Pancreas (tissue), 10 donors: Measurements from ENCODE around the gene MYO1A. TPM values are rescaled to one million over a fixed set of nuclear protein-coding genes. Genes with fewer than 3 reads are reported as not detected.

ENCODE experiments used
- ATAC-seq, 4 donors: fragments of 200-7000 bp; cut with Tn5 transposase; one replicate each; pipeline versions ENCODE4 v1.8.0 to v1.9.1; 2020; ENCODE audit warnings: mild to moderate bottlenecking in 4 of 4, moderate library complexity in 4 of 4
- DNase-seq, 6 donors: peaks; one replicate each; pipeline ENCODE4 v3.0.0-alpha.2; 2020
- FAIRE-seq: peaks from 2 replicates; lab custom pipeline; 2012; peaks lifted over from hg19 to GRCh38; lab: Jason Lieb, UNC
- H3K27ac ChIP-seq, 4 donors: fragments of 200-600 bp; sonication (generic); 1 replicate in 3 of 4; 2 replicates in 1 of 4; pipeline versions ENCODE4 v1.5.0 to v1.8.0; 2020
- H3K27me3 ChIP-seq, 4 donors: fragments of 200-600 bp; one replicate each; pipeline ENCODE4 v1.8.0; 2021
- H3K36me3 ChIP-seq, 3 donors: fragments of 200-600 bp; sonication (generic) in 1 of 3; one replicate each; pipeline versions ENCODE4 v1.5.0 to v1.8.0; 2020 to 2021
- H3K4me1 ChIP-seq, 3 donors: fragments of 200-600 bp; one replicate each; pipeline ENCODE4 v1.8.0; 2021
- H3K4me3 ChIP-seq, 4 donors: fragments of 200-600 bp; sonication (generic) in 2 of 4; one replicate each; pipeline versions ENCODE4 v1.5.0 to v1.8.0; 2020 to 2021
- H3K9me3 ChIP-seq, 4 donors: fragments of 200-600 bp; one replicate each; pipeline ENCODE4 v1.8.0; 2021
- CTCF ChIP-seq, 4 donors: fragments of 200-600 bp; sonication (generic) in 3 of 4; IDR thresholded peaks; one replicate each; pipeline versions ENCODE4 v1.5.0 to v1.8.0; 2021; ENCODE audit warnings: antibody characterized with exemption in 4 of 4
- WGBS, 2 donors: extraction: QIAGEN DNeasy Blood & Tissue Kit; methylation state at CpG; one replicate each; pipeline ENCODE4 v1.1.7; 2013; 5-methylcytosine and 5-hydroxymethylcytosine counted together
- intact Hi-C, 3 donors: fragments of 100-400 bp; cut with DNase I; formaldehyde crosslinking; loops; one replicate each; pipeline versions ENCODE4 v1.11.1 to v1.14.2; 2022
- polyA plus RNA-seq, 2 donors: library from polyadenylated mRNA; stranded (reverse); fragments of 200-250 nt; gene quantifications; one replicate each; pipeline ENCODE4 v1.2.3, GENCODE V29; 2013
- total RNA-seq, 6 donors: library from RNA; stranded (reverse); fragmentation: NEBNext Ultra II Directional in 4 of 6; extraction: Animal tissue kit (Norgen Biotek cat#: 25700) in 4 of 6; gene quantifications; one replicate each; pipeline versions ENCODE4 v1.2.1 to v1.2.4, GENCODE V29; 2021 to 2023
- donor health status: healthy with polysubstance abuse.
- donor health status: DM: no; HTN: no; CAD: no; lungs with moderate emphysema.
- donor health status: DM: no; HTN: no; CAD: no.
- donor health status: control.
- donor health status: control.
- donor health status: Bipolar disorder and iron deficiency.
- donor health status: DM: yes; HTN: yes; CAD: no.
- donor health status: DM: no; HTN: no; CAD: no.
- donor health status: DM: no; HTN: no; CAD: no.
- donor health status: DM: yes; HTN: yes; CAD: no.

MYO1A gene
- total and polyA plus RNA-seq, 8 donors, result 0.15 to 0.65 (median 0.47) TPM; not detected in 1

- no peaks in the 10 kb centered on the region for H3K4me1 ChIP-seq
- no peak for ATAC-seq
- TF ChIP-seq CTCF (IDR thresholded peaks at IDR 0.05), result no peak
These were observed 5.0 kb downstream of the MYO1A start for GRCh38 chr12:57044889-57045288.

GRCh38 chr12:57044468-57044867 is 5.5 kb downstream of the MYO1A start:
- no peak for FAIRE-seq
- DNase-seq, result no peak
- no peaks in the 10 kb centered on the region for H3K27me3 ChIP-seq
- H3K4me1 ChIP-seq, result no peaks in the 10 kb centered on the region
- no peaks in the 10 kb centered on the region for H3K36me3 ChIP-seq
- ATAC-seq, result no peak
- WGBS, 2 donors, result 72 to 73% methylated on average over 6 of the region's 6 CpGs
- no peaks in the 10 kb centered on the region for H3K9me3 ChIP-seq
- H3K4me3 ChIP-seq, result no peak overlapping the region
- intact Hi-C loops, result no loop called here
- no peak overlapping the region for H3K27ac ChIP-seq
- no peak for TF ChIP-seq CTCF (IDR thresholded peaks at IDR 0.05)

More at GRCh38 chr12:57044889-57045288, 5.0 kb downstream of the MYO1A start:
- DNase-seq (no peak), FAIRE-seq (no peak)
- intact Hi-C loops, result no loop called here
- H3K36me3 ChIP-seq, result no peaks in the 10 kb centered on the region
- no peak overlapping the region for H3K27ac ChIP-seq
- H3K27me3 ChIP-seq, result no peaks in the 10 kb centered on the region
- H3K4me3 ChIP-seq, result no peak overlapping the region
- H3K9me3 ChIP-seq, result no peaks in the 10 kb centered on the region
- 82 to 86% methylated on average over 3 of the region's 3 CpGs for WGBS, 2 donors

- H3K27me3 ChIP-seq, result no peaks in the 10 kb centered on the region
- H3K36me3 ChIP-seq, result no peaks in the 10 kb centered on the region
- ATAC-seq (no peak), FAIRE-seq (no peak), DNase-seq (no peak)
- intact Hi-C loops, result no loop called here
- no peak overlapping the region for H3K4me3 ChIP-seq
- 75 to 92% methylated on average over 2 of the region's 2 CpGs for WGBS, 2 donors
- H3K9me3 ChIP-seq, result no peaks in the 10 kb centered on the region
- H3K27ac ChIP-seq, result no peak overlapping the region
- TF ChIP-seq CTCF (IDR thresholded peaks at IDR 0.05), result no peak
- H3K4me1 ChIP-seq, result no peaks in the 10 kb centered on the region
These were observed 7.2 kb downstream of the MYO1A start for GRCh38 chr12:57042695-57043094.

- no peak for TF ChIP-seq CTCF (IDR thresholded peaks at IDR 0.05)
- no peak for ATAC-seq
- 57 to 60% methylated on average over 2 of the region's 2 CpGs for WGBS, 2 donors
- no peak overlapping the region for H3K27ac ChIP-seq
- DNase-seq, result no peak
- intact Hi-C loops, result no loop called here
- H3K4me1 ChIP-seq, result no peaks in the 10 kb centered on the region
- H3K4me3 ChIP-seq, result no peak overlapping the region
- H3K9me3 ChIP-seq, result no peaks in the 10 kb centered on the region
- no peaks in the 10 kb centered on the region for H3K27me3 ChIP-seq
- no peak for FAIRE-seq
- no peaks in the 10 kb centered on the region for H3K36me3 ChIP-seq
These were observed 9.2 kb downstream of the MYO1A start for GRCh38 chr12:57040750-57041149.

- H3K4me3 ChIP-seq, result no peak overlapping the region
- H3K36me3 ChIP-seq, result no peaks in the 10 kb centered on the region
- ATAC-seq (no peak), DNase-seq (no peak), FAIRE-seq (no peak)
- no peaks in the 10 kb centered on the region for H3K4me1 ChIP-seq
- no peak overlapping the region for H3K27ac ChIP-seq
- 81 to 86% methylated on average over 4 of the region's 4 CpGs for WGBS, 2 donors
- H3K27me3 ChIP-seq, result no peaks in the 10 kb centered on the region
- intact Hi-C loops, result no loop called here
- TF ChIP-seq CTCF (IDR thresholded peaks at IDR 0.05), result no peak
- H3K9me3 ChIP-seq, result no peaks in the 10 kb centered on the region
These were observed 9.7 kb downstream of the MYO1A start for GRCh38 chr12:57040211-57040610.
